ENCODE data around the gene TAF15.

TAF15 gene

DNA sequence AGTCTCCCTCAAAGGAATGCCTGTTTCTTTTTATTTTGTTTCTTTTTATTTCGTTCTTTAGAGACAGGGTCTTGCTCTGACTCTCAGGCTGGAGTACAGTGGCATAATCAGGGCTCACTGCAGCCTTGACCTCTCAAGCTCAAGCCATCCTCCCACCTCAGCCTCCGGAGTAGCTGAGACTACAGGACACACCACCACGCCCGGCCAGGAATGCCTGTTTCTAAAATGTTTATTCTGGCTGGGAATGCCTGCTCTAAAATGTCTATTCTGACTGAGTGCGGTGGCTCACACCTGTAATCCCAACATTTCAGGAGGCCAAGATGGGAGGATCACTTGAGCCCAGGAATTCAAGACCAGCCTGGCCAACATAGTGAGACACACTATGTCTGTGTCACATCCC, 11.4 kb upstream of the TAF15 start:
- Histone ChIP-seq H3K4me2 (no peak overlapping the region), H3K79me2 (ENCODE audit: insufficient read depth, low read depth) (no peaks in the 10 kb centered on the region), H2AFZ (ENCODE audit: low read depth) (no peak overlapping the region), H3K27me3 (ENCODE audit: insufficient read depth, low read depth) (peaks cover 15% of the 10 kb centered on the region; the same call in 1 of the 2 replicates), H3K36me3 (ENCODE audit: insufficient read depth) (no peaks in the 10 kb centered on the region), H3K9ac (no peak overlapping the region), H3K27ac (no peak overlapping the region), H3K4me3 (IDR thresholded peaks at IDR 0.05; ENCODE audit: insufficient read depth, low read depth, low read length) (no peak overlapping the region), H3K4me1 (ENCODE audit: low read depth, poor library complexity, severe bottlenecking) (no peaks in the 10 kb centered on the region), H4K20me1 (ENCODE audit: insufficient read depth) (no peaks in the 10 kb centered on the region)
- TF ChIP-seq, protein P1, sequence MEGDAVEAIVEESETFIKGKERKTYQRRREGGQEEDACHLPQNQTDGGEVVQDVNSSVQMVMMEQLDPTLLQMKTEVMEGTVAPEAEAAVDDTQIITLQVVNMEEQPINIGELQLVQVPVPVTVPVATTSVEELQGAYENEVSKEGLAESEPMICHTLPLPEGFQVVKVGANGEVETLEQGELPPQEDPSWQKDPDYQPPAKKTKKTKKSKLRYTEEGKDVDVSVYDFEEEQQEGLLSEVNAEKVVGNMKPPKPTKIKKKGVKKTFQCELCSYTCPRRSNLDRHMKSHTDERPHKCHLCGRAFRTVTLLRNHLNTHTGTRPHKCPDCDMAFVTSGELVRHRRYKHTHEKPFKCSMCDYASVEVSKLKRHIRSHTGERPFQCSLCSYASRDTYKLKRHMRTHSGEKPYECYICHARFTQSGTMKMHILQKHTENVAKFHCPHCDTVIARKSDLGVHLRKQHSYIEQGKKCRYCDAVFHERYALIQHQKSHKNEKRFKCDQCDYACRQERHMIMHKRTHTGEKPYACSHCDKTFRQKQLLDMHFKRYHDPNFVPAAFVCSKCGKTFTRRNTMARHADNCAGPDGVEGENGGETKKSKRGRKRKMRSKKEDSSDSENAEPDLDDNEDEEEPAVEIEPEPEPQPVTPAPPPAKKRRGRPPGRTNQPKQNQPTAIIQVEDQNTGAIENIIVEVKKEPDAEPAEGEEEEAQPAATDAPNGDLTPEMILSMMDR (conservative IDR thresholded peaks at IDR 0.05; ENCODE audit: low read depth, low read length) = no peak

DNA sequence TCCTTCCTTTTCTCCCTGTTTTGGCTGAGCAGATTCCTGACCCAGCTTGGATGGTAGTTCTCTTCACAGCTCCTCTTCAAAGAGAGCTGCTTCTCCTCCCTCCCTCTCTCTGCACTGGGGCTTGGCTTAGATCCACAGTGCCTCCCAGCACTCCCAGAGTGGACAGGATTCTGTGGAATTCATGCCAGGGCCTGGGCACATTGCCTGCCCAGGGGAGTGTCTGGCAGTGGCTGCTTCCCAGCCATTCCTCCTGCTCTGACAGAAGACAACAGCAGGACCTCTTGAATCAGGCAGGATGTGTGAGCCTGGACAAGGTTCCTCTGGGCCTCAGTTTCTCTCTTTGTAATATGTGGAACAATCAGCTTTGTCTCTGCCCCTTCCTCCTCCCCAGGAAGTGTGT, 9.3 kb upstream of the TAF15 start:
- H3K27ac ChIP-seq = no peak overlapping the region
- no peaks in the 10 kb centered on the region for H3K79me2 ChIP-seq (ENCODE audit: insufficient read depth, low read depth)
- no peaks in the 10 kb centered on the region for H4K20me1 ChIP-seq (ENCODE audit: insufficient read depth)
- no peak overlapping the region for H3K9ac ChIP-seq
- no peaks in the 10 kb centered on the region for H3K36me3 ChIP-seq (ENCODE audit: insufficient read depth)
- no peak overlapping the region for H3K4me3 ChIP-seq (IDR thresholded peaks at IDR 0.05; ENCODE audit: insufficient read depth, low read depth, low read length)
- TF ChIP-seq, protein P1 (conservative IDR thresholded peaks at IDR 0.05; ENCODE audit: low read depth, low read length) = no peak
- H3K27me3 ChIP-seq (ENCODE audit: insufficient read depth, low read depth) = peaks cover 15% of the 10 kb centered on the region; the same call in 1 of the 2 replicates
- no peak overlapping the region for H3K4me2 ChIP-seq
- H2AFZ ChIP-seq (ENCODE audit: low read depth) = no peak overlapping the region
- peaks cover 5% of the 10 kb centered on the region for H3K4me1 ChIP-seq (ENCODE audit: low read depth, poor library complexity, severe bottlenecking)

DNA sequence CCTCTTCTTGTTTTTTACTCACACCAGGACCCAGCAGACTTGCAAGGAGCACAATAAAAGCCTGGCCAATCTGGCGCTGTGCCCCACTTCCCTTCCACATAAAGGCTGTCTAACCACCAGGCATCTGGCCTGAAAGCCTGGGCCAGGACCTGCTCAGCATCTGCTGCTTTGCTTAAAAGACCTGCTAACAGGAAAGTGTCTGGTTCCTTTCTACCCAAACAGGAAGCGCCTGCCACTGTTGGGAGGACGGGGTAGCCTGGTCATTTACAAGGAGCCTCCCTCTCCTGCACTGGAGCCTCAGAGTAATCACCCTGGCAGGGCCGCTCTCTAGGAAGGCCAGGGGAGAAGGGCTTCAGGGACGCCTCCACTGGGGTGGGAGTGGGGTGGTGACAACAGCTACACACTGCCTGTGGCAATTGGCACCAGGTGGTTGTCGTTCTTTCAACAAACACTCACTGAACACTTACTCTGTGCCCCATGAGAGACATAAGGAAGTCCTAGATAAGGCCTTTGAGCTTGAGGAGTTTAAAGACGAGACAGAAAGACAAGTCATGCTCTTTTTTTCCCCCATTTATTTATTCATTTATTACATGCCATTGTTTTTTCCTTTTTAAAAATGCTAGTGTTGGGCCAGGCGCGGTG, 7.6 kb upstream of the TAF15 start:
- no peak overlapping the region for H3K9ac ChIP-seq
- H4K20me1 ChIP-seq (ENCODE audit: insufficient read depth) = no peaks in the 10 kb centered on the region
- H3K27me3 ChIP-seq (ENCODE audit: insufficient read depth, low read depth) = peaks cover 11% of the 10 kb centered on the region; the same call in 1 of the 2 replicates
- H3K4me2 ChIP-seq = no peak overlapping the region
- H3K4me1 ChIP-seq (ENCODE audit: low read depth, poor library complexity, severe bottlenecking) = peaks cover 5% of the 10 kb centered on the region
- H2AFZ ChIP-seq (ENCODE audit: low read depth) = no peak overlapping the region
- H3K36me3 ChIP-seq (ENCODE audit: insufficient read depth) = no peaks in the 10 kb centered on the region
- no peak overlapping the region for H3K27ac ChIP-seq
- TF ChIP-seq, protein P1 (conservative IDR thresholded peaks at IDR 0.05; ENCODE audit: low read depth, low read length) = no peak
- H3K79me2 ChIP-seq (ENCODE audit: insufficient read depth, low read depth) = no peaks in the 10 kb centered on the region
- no peak overlapping the region for H3K4me3 ChIP-seq (IDR thresholded peaks at IDR 0.05; ENCODE audit: insufficient read depth, low read depth, low read length)

- H3K4me2 ChIP-seq = no peak overlapping the region
- TF ChIP-seq, protein P1 (conservative IDR thresholded peaks at IDR 0.05; ENCODE audit: low read depth, low read length) = peak; percentile 69
- no peak overlapping the region for H3K9ac ChIP-seq
These were observed 4.6 kb upstream of the TAF15 start for GRCh38 chr17:35804658-35805192.

More at GRCh38 chr17:35804658-35805192, 4.6 kb upstream of the TAF15 start:
- Histone ChIP-seq H3K36me3 (ENCODE audit: insufficient read depth) (no peaks in the 10 kb centered on the region), H4K20me1 (ENCODE audit: insufficient read depth) (no peaks in the 10 kb centered on the region), H3K4me3 (IDR thresholded peaks at IDR 0.05; ENCODE audit: insufficient read depth, low read depth, low read length) (no peak overlapping the region), H3K79me2 (ENCODE audit: insufficient read depth, low read depth) (peaks cover 5% of the 10 kb centered on the region), H3K4me1 (ENCODE audit: low read depth, poor library complexity, severe bottlenecking) (peaks cover 15% of the 10 kb centered on the region), H3K27ac (no peak overlapping the region), H3K27me3 (ENCODE audit: insufficient read depth, low read depth) (no peaks in the 10 kb centered on the region), H2AFZ (ENCODE audit: low read depth) (peak overlapping the region; percentile 19; the same call in 1 of the 2 replicates)

Data from KMS-11 (cell line).